ENCODE data around the gene DNAL1.

DNA sequence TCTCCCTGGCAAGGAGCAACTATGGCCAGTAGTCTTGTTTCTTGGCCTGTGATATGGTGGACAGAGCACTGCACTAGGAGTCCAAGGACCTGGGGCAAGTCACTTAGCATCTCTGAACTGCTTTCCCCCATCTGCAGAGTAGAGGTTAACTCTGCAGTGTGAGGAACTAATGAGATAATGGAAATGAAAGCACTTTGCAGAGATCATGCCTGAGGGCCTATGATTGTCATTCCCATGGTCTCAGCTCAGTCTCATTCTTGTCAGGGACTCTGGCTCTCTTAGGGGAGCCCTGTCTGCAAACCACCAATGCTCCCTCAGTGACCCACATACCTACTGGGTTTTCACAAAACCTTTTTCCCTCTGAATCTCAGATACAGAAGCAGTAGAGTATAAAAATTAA lies 75.8 kb downstream of the DNAL1 start:
- TF ChIP-seq SUZ12 (IDR thresholded peaks at IDR 0.05) (no peak), BHLHE40 (IDR thresholded peaks at IDR 0.05; ENCODE audit: borderline replicate concordance) (no peak), NFRKB (IDR thresholded peaks at IDR 0.05) (no peak)
